Activated CD8-positive, alpha-beta memory T cell treated with anti-CD3 and anti-CD28 coated beads, Interleukin-2, amount 50 U/mL, for 4 hours (primary cell): ENCODE data around the gene ME3.

Experiments used
- DNase-seq: peaks from one replicate; pipeline ENCODE4 v3.0.0-alpha.2; 2020

Gene ME3

DNA sequence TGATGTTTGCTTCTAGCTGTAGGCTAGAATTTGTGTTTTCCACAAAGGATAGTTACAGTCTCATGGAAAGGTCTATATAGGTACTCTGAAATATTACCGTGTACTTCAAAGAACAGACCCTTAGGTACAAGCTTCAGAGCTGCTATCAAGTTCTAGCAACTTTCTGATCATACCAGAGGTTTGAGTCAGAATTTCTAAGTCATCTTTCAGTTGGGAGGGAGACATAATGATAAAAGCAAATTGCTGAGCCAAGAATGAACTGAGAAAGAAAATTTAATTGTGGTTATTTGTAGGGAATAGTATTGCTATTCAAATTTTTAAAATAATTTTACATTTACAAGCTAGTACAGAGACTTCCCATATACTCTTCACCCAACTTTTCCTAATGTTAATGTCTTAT lies 19.9 kb upstream of the ME3 start:
- DNase-seq: no peak

DNA sequence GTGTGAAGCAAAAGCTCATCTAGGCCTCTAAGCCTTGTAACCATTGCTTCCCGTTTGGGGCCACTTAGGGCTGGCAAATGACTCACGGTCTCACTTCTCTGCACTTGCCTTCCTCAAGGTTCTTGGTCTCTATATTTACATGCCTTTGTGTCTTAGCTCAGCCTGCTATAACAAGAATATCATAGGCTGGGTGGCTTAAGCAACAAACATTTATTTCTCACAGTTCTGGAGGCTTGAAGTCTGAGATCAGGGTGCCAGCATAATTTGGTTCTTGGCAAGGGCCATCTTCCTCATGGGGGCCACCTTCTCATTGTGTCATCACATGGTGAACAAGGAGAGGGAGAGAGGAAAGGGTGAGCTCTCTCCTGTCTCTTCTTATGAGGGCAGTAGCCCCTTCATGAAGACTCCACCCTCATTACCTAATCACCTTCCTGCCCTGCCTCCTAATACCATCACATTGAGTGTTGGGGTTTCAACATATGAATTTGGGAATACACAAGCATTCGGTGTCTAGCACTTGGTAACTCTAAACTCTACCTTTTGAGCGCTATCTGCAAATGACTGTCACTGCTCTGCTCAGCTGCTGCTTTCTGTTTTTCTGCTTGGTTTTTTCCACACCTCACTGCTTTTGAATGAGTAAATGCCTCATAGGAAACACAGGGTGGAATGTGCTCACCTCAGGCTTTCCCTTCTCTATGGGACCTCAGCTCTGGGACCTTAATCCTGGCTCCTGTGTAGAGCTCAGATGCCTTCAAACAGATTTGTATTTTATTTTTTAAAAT lies 16.2 kb upstream of the ME3 start:
- DNase-seq: no peak

DNA sequence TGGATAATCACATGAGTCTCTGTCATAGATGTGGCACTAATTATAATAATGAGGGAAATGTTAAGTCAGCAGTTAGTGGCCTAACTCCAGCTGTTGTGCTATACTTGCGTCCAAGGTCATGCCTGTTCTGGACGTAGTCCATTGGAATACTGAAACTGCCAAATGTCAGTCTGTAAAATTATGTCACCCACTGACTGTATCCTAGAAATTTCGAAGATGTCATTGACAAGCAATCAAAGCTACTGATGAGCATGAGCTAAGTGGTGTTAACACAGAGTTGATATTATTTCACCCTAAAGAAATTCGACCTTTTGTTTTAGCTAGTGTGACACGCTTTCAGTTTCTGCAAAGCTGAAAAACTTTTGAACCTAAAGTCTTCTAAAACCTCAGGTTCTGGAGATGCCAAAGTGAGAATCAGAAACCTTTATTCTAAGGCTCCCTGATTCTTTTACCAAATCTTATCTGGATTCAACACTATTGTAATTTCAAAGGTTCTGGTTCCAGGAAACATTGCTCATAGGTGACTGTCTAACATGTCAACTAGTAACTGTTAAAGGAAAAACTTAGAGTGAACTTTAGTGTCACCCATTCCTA lies 14.9 kb upstream of the ME3 start:
- DNase-seq: no peak

DNA sequence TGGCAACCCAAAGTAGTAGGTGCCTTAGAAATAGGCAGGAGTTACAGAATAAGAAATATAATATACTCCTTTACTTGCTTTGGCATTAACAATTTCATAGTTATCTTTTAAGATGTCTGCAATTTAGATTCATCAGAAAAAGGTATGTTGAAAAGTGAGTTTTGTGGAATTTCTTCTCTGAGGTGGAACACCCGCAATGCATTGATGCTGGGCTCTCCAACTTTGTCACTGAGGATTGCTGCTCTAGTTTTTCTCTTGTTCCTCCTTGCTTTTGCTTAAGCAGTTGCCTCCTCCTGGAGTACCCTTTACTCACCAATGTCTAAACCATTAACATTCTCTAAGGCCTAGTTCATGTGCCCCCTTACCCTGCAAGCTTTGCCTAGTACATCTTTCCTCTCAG lies 14.1 kb upstream of the ME3 start:
- no peak for DNase-seq

DNA sequence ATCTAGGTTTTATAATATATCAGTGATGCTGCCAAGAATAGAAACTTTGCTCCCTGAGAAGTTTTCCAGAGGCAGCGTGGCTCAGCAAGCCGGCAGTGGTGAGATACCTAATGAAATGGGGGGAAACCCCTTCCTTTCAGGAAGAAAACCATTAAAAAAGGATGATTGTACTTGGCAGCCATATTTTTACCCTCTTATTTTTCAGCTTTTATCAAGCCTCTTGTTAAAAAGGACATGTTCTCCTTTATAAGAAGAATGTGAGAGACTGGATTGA lies 9.0 kb upstream of the ME3 start:
- no peak for DNase-seq

DNA sequence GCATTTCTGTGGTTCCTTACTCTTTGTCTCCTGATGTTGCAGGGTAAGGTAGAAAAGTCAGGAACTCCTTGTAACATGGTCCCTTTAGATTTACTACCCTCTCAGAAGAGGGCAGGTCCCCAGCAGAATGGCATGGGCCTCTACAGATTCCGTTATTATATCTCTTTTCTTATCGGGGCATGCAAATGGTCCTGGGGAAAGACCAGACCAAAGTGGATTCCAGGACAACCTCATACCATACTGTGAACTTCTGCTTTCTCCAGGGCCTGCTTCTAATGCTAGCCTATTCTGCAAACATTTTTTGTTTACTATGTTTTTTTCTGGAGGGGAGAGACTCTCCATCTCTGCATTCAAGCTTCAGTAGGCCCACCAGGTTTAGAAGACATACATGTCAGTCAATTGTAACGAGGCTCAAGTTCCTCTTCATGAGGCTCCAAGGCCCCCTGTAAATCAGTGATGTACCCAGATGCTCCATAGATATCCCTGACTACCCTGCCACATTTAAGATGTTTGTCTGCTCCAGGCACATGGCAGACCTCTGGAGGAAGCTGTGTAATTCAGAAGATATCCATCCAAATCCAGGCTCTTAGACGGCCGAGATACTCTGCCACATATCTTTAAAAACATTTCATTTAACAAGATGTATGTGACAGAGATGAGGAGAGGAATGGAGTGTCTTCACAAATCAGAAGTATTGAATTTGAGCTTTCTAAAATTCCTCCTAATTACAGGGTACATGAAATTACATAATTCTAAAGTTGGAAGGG lies 8.5 kb upstream of the ME3 start:
- no peak for DNase-seq

DNA sequence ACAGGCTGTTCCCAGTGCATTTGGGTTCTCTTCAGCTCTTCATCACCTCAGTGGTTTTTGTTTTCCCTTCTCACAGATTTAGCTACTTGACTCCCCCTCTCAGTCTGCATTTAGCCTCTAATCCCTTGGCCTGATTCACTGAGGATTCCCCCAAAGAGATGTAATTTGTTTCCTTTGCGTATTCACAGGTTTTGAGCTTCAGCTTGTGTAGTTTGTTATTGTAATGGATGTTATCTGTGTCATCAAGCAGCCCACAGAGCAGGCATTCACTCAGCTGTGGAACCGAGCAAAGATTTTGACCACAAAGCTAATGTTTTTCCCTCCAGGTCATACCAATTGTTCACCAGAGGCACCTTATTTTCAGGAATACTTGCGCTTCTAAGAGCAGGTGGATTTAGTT lies 6.4 kb upstream of the ME3 start:
- DNase-seq: no peak

DNA sequence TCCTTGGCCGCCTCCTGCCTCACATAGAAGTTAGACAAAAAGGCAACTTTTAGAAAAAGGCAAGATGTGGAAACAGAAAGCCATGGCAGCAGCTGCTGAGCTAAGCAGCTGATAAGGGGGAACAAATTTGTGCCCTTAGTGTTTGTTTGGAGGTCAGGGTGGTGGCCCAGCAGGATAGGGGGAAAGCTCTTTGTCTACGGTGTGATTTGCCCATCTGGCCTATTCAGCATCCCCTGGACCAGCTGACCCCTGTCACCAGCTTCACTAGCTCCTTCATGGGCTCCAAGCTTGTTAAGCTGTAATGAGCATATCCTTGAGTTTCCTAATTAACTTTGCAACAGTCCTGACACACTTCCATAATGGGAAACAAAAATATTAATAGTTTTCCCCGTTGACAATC lies 5.9 kb upstream of the ME3 start:
- no peak for DNase-seq

DNA sequence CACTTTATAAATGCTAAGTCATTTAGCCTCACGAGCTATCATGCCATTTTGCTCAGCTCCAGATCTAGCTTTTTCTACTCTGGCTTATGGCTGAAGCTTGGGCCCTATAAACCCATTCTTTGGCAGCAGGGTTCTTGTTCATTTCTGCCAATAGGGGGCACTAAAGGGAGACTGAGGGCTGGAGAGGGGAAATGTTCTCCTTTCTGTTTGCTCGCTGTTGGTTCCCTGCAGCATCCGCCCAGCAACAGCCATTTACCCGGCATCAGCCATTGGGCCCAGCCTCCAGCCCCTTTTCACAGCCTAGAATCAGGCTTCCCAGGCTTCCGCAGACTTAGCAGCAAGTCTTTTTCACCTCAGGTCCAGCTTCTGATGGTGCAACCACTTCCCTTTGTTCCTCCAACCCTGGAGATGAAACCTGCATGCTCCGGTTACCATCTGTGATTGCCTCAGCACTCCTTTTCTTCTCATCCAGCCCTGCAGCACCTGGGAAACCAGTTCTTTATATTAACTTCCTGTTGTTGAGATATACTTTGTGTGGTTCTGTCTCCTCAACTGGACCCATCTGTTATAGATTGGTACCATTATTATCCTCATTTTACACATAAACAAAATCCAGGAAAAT lies 4.2 kb upstream of the ME3 start:
- DNase-seq: no peak

DNA sequence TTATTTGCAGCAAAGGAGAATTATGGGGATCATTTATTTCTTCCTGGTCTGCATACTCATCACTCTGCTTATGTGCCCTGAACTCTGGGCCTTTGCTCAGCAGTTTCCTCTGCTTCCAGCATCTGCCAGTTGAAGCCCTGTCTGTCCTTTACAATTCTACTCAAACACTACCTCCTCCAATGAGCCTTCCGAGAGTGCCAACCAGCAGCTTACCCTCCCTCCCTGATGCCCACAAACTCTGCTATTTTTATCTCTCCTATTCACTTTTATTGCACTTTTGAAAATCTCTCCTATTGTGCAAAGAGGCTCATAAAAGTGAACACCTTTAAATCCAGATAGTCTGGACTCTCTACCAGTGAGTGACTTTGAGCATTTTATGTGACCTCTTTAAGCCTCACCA lies 3.6 kb upstream of the ME3 start:
- DNase-seq: no peak

DNA sequence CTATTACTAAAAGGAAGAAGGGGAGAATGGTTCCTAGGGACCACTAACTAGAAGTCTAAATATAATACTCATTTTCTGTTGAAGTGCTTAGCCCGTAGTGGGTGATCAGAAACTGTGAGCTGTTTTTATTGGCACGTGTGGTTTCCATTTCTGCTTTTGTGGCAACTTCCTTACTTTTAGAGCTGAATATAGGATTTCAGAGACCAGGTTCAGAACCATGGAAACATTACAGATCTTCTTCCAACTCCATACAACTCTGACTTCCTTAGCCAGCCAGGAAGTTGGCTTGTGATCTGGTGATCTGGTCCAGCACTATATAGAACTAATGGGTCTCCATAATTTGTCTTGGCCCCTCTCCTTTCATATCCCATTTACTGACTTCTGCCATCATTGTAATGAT lies 2.6 kb upstream of the ME3 start:
- no peak for DNase-seq

DNA sequence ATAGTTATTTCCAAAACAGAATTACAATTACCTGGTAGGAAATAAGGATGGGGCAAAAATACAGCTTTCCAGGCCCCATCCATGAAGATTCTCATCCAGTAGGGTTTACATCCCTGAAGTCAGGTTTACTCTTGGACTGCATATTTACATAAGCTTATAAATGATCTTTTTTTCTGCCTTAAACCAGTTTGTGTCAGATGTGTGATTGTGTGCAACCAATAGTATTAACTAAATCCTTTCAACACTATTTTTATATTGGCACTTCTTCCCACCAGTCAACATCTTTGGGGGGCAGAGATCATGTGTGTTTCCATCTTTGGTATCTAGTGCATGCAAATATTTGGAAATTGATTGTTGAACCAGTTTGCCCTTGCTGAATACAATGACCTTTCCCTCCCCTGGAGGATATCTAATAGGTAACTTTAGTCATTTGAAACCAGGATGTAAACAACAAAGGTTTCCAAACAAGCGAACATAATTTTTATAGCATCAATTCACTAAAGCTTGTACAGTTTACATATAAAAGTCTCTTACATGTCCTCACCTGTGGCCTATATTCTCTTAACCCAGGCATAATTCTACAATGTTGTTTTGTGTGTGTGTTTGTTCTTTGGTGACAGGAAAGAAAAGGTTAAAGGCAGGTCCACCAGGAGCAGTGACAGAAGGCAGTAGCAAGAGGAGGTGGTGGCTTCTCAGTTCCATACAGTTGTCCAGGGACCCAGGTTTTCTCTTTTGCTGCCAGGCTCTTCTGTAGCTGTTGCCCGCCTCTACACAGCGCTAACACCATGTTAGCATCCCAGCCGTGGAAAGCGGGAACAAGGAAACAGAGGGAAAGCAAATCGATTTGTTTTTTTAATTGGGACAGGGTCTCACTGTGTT lies 1.7 kb upstream of the ME3 start:
- DNase-seq: no peak

DNA sequence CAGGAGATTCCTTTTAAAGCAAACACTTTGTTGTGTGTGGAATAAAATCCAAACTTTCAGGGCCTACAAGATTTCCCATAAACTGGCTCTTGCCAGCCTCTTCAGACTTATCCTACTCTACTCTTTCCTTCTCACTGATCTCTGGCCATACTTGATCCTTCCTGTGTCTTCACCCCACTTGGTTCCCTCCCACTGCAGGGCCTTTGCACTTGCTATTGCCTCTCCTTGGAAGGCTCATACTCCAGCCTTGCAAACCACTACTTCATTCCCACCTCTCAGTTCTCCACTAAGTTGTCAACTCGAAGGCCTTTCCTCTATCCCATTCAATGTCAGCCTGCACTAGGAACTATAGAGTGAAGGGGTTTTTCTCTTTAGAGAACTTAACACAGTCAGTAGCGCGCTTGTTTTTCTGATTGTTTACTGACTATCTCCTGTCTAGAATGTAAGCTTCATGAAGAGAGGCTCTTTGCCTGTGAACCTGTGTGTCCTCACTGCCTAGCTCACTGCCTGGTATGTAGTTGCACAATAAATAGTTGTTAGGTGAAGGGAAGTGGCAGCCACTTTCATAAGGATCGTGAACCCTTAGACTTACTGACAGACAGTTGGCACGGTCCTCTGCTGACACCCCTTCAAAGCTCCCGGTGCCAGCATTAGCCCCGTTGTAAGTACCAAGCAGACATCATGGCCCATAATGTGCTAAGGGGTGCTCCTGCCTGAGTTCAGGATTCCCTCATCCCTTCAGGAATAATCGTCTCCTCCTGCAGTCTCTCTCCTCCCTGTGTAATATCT lies 833 bp upstream of the ME3 start:
- DNase-seq: no peak

DNA sequence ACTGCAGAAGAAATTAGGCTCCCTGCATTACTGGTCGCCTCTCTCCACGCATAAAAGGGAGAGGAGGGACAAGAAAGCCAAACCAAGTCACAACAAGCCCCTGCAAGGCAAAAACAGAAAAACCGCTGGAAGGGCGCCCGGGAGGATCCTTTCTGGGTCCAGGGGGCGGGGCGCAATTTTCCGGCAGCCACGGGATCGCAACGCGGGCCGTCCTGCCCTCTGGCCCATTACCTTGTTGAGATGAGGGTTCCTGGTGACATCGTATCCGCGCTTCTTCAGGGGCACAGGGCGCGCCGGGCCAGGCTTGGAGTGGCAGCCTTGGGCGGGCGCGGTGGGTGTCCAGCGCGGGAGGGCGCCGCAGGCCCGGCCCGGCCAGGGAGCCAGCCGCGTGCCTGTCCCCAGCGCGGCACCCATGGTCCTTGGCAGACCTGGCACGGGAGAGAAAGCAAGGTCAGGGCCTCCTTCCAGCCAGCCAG lies 847 bp downstream of the ME3 start:
- DNase-seq: no peak

DNA sequence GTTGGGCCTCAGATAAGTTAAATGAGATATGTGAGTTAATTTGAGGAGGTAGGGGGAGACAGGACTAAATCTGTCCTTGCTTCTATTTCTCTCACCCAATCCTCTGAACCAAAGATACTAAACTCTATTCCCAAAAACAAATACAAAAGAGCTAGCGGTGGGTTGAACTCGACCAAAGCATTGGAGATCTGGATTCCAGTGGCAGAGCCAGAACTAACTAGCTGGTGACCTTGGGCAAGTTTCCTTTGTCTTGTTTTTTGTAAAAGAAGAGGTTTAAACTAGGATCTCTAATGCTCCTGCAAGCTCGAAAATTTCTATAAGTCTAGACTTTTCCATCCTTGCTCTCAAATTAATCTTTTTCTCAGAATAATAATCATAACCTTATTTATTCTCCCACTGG lies 1.5 kb downstream of the ME3 start:
- DNase-seq: no peak

DNA sequence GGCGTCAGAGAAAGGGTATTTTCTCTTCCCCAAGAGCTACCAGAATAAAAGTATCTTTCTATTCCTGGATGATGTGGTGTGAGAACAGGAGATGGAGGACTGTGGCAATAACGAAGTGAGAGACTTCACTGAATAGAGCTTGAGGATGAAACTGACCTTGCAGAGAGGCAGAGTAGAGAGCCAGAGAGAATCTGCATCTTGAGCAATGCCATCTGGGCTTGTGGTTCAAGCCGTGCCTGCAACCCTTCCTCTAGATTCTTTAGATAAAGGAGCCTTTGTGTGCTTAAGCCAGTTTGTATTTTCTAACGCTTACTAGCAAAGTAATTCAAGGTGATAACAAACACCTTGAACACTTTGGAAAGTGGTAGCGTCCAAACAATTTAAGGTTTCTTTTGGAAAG lies 2.2 kb downstream of the ME3 start:
- no peak for DNase-seq

DNA sequence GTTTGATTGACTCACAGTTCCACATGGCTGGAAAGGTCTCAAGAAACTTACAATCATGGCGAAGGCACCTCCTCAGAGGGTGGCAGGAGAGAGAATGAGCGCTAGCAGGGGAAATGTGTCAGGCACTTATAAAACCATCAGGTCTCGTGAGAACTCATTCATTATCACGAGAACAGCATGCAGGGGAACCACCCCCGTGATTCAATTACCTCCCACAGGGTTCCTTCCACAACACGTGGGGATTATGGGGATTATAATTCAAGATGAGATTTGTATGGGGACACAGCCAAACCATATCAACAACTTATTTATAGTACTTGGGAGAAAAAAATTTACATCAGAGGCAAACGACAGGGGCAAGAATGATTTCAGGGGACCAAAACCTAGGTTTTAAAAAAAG lies 3.0 kb downstream of the ME3 start:
- no peak for DNase-seq

DNA sequence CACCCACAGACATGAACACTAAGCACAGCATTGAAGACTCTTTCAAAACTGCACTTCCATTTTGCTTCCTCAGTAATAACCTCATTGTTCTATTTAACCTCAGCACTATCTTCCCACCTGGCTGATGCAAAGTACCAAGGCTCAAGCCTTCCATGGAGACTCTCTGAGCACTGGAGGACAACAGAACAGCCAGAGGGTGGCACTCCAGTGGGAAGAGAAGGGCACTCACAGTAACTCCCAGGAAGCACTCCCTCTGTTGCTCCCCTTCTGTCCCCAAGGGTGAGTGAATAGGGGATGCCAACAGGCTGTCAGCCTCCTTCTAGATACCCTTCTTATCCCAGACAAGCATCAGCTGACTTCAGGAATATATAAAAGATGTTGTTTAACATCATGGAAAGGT lies 3.5 kb downstream of the ME3 start:
- no peak for DNase-seq

DNA sequence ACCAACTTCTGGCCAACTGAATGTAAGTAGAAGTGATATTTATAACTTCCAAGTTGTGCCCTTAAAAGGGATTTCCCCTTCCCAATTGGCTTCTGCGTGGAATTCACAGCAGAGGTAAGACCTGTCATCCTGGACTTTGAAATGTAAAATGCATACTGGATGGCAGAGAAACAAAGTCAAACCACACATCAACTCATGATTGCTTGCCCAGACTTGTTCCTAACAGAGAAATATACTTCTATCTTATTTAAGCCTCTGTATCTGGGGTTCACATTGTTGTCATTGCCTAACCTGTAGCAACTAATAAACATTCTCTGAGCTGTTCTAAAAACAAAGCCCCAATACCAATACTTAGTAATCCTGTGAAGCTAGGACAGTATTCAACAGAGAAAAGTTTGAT lies 6.2 kb downstream of the ME3 start:
- DNase-seq: no peak

DNA sequence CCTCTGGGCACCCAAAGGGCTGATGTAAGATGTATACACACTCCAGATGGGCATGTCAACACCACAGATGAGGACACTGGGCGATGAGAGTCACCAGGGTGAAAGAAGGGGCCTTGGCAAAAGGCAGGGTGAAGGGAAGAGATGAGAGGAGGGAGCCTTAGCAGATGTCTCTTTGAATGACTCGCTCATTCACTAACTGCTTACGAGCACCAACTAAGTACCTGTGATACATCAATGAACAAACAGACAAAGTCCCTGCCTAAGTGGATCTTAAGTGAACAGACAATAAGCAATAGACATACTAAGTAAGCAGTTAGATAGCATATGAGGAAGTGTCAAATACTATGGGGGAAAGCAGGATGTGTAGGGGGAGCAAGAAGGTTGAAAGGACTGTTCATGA lies 7.5 kb downstream of the ME3 start:
- DNase-seq: no peak

DNA sequence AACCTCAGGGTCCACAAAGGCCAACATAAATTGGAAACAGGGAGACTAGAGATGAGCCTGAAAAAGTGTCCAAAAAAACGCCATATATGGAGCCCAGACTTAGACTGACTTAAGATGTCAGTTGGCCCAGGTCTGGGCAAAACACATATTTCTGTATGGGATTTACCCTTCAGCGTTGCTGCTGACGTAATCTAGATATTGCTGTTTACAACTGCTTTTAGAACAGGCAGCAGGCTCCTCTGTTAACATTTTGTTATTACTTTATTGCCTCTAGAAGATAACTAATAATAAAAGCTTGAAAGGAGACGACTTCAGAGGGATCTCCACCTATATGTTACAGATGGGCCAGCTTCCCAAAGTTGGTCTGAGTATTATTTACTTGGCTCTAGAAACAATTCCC lies 8.7 kb downstream of the ME3 start:
- no peak for DNase-seq

DNA sequence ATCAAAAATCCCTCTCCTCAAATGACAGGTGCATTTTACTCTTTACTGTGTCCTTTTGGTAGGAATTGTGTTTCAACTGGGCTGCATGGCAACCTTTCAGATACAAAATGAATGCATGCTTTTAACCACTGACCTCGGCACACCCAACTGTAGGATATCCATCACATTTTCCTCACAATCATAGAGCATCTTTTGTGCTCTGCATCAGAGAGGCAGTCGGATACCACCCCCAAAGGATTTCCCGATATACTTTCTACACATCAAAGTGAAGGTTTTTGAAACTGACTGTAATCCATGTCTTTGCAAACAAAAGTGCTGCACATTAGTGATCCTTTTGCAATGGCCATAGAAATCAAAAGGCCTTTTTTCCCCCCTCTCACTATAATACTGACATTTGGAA lies 9.1 kb downstream of the ME3 start:
- no peak for DNase-seq
